Hepatocyte (in vitro differentiated cells): ENCODE data around the gene IP6K3.

Experiments used
- CTCF ChIP-seq: fragments of 200-600 bp; sonication (generic); IDR thresholded peaks from 2 replicates; pipeline ENCODE4 v1.5.1; 2016; ENCODE audit warnings: antibody characterized with exemption, mild to moderate bottlenecking; ENCODE audit not compliant: poor library complexity
- EZH2phosphoT487 ChIP-seq: fragments of 200-600 bp; sonication (generic); IDR thresholded peaks from one replicate; pipeline ENCODE4 v1.6.1; 2018; ENCODE audit warnings: antibody characterized with exemption, mild to moderate bottlenecking, low read depth, moderate library complexity; ENCODE audit not compliant: unreplicated experiment, severe bottlenecking

DNA sequence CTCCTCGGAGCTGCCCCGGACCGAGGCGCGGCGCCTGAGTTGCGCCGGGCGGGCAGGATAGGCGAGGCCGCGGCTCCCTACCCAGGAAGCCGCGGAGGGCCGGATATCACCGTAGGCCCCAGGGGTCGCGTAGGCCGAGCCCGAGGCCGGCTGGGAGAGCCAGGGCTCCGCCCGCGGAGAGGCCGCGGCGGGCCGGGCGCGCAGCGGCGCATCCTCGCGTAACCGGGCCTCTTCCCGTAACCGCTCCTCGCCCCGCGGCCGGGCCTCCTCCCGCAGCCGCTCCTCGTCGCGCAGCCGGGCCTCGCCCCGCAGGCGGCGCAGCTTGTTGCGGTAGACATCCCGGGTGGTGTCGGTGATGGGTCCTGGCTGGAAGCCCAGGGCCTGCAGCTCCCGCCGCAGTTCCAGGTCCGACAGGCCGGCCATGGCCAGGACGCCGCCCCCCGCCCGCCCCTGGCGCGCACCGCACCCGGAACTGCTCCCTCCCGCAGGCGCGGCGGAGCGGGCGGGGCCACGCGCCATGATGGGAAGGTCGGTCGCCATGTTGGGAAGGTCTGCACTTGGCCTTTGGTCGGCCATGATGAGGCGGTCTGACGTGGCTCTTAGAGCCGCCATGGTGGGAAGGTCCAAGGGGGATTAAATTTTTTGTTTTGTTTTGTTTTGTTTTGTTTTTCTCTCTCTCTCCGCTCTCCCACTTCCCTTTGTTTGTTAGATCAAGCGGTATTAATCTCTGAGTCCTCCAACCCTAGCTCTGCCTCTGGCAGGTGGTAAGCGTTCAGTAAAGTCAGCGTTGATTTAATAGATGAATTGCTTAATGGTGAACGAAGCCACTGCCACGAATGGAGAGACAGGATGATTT is 42.2 kb upstream of the IP6K3 start, which contains the start of gene LEMD2:
- TF ChIP-seq CTCF (no peak), EZH2phosphoT487 (no peak)
